ENCODE measurements around the gene ANKRD44.
"Not testable (repeated sequence)": the region's sequence is repeated elsewhere in the genome, so short reads cannot be mapped to it uniquely, and the experiment has no call there.

ANKRD44 gene

DNA sequence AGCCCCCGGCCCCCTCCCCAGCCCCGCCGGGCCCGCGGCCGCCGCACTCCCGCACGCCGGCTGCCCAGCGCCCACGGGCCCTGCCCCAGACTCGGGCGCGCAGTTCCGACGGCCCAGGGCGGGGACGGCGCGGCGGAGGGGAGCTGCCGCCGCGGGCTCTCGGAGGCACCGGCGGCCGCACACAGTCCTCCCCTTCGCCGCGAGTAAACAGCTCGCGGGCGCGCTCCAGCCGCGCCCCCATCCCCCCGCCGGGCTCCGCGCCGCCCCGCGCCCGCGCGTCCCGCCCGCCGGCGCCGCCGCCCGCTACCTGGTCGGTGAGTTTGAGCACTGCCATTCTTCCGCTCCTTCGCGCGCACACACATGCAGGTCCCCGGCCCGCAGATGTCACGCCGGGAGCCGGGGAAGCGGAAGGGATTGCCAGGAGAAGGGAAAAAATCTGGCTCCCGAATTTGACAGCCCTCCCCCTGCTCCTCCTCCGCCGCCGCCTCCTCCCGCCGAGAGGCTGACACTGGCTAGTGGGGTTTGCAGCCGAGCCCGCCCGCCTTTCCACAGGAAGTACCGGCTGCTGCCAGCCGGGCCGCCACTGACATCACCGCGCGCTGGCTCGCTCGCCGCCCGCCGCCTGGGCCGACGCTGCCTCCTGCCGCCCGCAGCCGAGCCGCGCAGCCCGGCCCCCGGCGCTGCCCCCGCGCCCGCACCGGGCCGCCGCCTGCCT, at the start of gene ANKRD44:
Gene ANKRD44, minus strand, starts transcription at position 510 of the 715 bp plus-strand sequence. Its CDS starts 176 bp downstream, at position 334.
- peak; percentile 26 for DNase-seq (ENCODE audit: low read depth, low spot score)

DNA sequence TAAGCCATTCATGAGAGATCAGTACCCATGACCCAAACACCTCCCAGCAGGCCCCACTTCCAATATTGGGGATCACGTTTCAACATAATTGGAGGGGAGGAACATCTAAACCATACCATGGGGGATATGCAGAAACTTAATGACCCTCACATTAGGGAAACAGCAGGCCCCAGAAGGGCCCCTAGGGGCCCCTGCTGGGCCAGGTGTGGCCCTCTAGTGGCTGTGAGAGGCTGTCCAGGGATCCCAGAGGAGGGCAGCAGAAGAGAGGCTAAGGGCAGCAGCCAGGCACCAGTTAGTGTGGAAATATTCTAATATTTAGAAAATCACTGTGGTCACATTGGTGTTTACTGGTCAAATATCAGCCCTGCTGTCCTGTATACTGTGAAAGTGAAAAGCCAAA, 49.3 kb upstream of the ANKRD44 start:
- no peak for DNase-seq (ENCODE audit: low read depth, low spot score)

GRCh38 chr2:197358931-197359330, 48.4 kb upstream of the ANKRD44 start:
- DNase-seq (ENCODE audit: low read depth, low spot score) = no peak

- DNase-seq (ENCODE audit: low read depth, low spot score) = no peak
Measured at GRCh38 chr2:197357986-197358385, 47.4 kb upstream of the ANKRD44 start.

GRCh38 chr2:197356136-197356535, 45.6 kb upstream of the ANKRD44 start:
- DNase-seq (ENCODE audit: low read depth, low spot score) = no peak

- no peak for DNase-seq (ENCODE audit: low read depth, low spot score)
Measured at GRCh38 chr2:197354169-197354558, 43.6 kb upstream of the ANKRD44 start.

GRCh38 chr2:197353393-197354168, 43.0 kb upstream of the ANKRD44 start:
- DNase-seq (ENCODE audit: low read depth, low spot score) = no peak

DNA sequence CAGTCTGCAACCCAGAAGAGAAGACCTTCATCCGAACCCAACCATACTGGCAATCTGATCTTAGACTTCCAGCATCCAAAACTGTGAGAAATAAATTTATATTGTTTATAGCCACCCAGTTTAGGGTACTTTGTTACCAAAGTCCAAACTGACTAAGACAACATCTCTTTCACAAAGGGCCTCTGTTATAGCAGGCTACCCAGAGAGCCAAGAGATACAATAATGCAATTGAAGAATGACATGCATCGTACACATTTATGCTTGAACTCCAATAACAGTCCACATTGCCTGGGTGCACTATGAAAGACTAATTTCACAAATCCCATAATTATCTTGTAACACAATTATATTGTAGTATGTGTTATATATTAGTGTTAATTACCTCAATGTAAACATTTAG, 39.1 kb upstream of the ANKRD44 start:
- no peak for DNase-seq (ENCODE audit: low read depth, low spot score)

DNA sequence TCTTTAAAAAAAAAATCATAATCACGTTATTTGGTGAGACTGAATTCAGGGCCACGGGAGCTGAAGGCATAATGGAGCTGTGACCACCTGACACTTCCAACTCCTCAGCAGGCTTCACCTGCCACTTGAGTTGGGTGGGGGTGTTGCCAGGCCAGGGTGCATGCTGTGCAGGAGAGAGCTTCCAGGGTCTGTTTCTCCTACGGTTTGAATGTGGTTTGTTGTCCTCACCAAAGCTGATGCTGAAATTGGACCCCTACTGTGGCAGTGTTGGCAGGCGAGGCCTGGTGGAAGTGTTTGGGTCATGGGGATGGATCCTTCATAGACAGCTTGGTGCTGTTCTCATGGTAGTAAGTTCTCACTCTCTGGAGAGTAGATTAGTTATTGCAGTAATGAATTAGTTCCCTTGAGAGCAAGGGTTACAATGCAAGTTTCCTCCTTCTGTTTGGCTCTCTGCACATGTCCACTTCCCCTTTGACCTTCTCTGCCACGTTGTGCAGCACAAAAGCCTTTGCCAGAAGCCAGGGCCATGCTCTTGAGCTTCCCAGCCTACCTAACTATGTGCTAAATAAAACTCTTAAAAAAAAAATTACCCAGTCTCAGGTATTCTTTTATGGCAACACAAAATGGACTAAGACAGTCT, 38.3 kb upstream of the ANKRD44 start:
- DNase-seq (ENCODE audit: low read depth, low spot score) = no peak

- DNase-seq (ENCODE audit: low read depth, low spot score) = no peak
Measured at GRCh38 chr2:197345846-197346370, 35.3 kb upstream of the ANKRD44 start.

DNA sequence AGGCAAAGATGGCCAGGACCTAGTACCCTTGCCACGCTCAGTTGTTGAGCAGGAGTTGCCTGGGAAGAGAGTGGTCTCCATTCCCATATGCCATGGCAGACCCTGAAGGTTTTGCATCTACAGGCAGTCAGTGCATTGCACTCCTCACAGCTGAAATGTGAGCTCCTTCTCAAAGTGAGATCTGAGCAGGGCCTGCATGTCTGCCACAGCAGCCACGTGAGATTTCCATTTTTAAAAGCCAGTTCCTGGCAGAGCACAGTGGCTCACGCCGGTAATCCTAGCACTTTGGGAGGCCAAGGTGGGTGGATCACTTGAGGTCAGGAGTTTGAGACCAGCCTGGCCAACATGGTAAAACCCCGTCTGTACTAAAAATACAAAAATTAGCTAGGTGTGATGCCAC, 33.4 kb upstream of the ANKRD44 start:
- not testable (repeated sequence) for DNase-seq (ENCODE audit: low read depth, low spot score)

GRCh38 chr2:197340591-197340990, 30.0 kb upstream of the ANKRD44 start:
- DNase-seq (ENCODE audit: low read depth, low spot score) = no peak

- DNase-seq (ENCODE audit: low read depth, low spot score) = no peak
Measured at GRCh38 chr2:197339496-197340220, 29.1 kb upstream of the ANKRD44 start.

DNA sequence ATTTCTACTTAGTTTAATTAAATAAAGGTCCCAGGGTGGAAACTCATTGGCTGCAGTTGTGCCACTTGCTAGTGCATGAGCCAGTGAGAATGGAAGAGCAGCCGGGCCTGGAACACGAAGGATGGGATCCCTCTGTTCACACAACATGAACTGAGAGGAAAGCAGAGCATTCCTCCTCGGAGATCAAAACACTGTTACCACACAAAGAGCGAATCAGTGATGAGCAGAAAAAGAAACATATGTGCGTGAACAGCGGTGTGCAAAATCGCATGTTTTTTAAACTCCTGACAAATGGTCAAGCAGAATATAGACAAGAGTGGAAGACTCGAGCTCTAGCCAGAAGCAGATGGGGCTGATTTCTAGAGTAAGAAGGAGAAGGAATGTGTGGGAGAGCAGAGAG, 28.4 kb upstream of the ANKRD44 start:
- no peak for DNase-seq (ENCODE audit: low read depth, low spot score)

GRCh38 chr2:197332641-197333040, 22.1 kb upstream of the ANKRD44 start:
- DNase-seq (ENCODE audit: low read depth, low spot score) = no peak

DNA sequence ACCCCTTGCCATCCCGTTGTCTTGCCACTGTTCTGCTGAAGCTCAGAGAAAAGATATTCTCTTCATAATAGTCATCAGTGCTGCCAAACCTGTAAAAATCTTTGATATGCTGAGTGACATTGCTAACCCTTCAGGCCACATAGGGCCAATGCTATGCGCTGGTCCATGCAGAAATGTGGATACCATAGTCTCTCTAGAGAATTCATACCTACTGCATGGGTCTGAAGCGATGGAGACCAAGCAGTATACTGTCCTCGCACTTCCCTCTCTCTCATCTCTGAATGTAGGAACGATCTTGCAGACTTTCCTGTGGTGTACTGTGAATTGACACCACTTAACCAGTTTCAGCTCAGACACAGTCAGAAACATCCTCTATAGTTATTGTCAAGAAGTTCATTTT, 17.9 kb upstream of the ANKRD44 start:
- no peak for DNase-seq (ENCODE audit: low read depth, low spot score)

- DNase-seq (ENCODE audit: low read depth, low spot score) = no peak
Measured at GRCh38 chr2:197327472-197328098, 17.0 kb upstream of the ANKRD44 start.

- DNase-seq (ENCODE audit: low read depth, low spot score) = no peak
Measured at GRCh38 chr2:197327073-197327471, 16.5 kb upstream of the ANKRD44 start.

GRCh38 chr2:197324801-197325200, 14.2 kb upstream of the ANKRD44 start:
- DNase-seq (ENCODE audit: low read depth, low spot score) = no peak

- DNase-seq (ENCODE audit: low read depth, low spot score) = no peak
Measured at GRCh38 chr2:197322724-197323720, 12.4 kb upstream of the ANKRD44 start.
